HTR-8/SVneo (cell line): ENCODE results near the gene DGCR2.
"Not testable (repeated sequence)": the region's sequence is repeated elsewhere in the genome, so short reads cannot be mapped to it uniquely, and the experiment has no call there.

ENCODE experiments used
- DNase-seq: peaks from one replicate; pipeline ENCODE4 v3.0.0; 2011; ENCODE audit warnings: low spot score, mixed read lengths; ENCODE audit not compliant: insufficient read length
- FAIRE-seq: peaks from 2 replicates; lab custom pipeline; 2011; peaks lifted over from hg19 to GRCh38; lab: Jason Lieb, UNC

Gene DGCR2

GRCh38 chr22:18994701-18995326 is 127.4 kb downstream of the DGCR2 start:
- DNase-seq (no peak), FAIRE-seq (no peak)

GRCh38 chr22:18994056-18994455 is 128.2 kb downstream of the DGCR2 start:
- FAIRE-seq (no peak), DNase-seq (no peak)

- FAIRE-seq: no peak
Measured at GRCh38 chr22:18992543-18993198, 129.5 kb downstream of the DGCR2 start.

GRCh38 chr22:18991821-18992442 is 130.3 kb downstream of the DGCR2 start:
- FAIRE-seq: no peak
- no peak for DNase-seq

More at GRCh38 chr22:18992543-18993198, 129.5 kb downstream of the DGCR2 start:
- no peak for DNase-seq

GRCh38 chr22:18991138-18991432 is 131.1 kb downstream of the DGCR2 start:
- DNase-seq (no peak), FAIRE-seq (no peak)

- DNase-seq (no peak), FAIRE-seq (no peak)
Measured at GRCh38 chr22:18990355-18991137, 131.7 kb downstream of the DGCR2 start.

- DNase-seq (no peak), FAIRE-seq (no peak)
Measured at GRCh38 chr22:18988958-18989357, 133.3 kb downstream of the DGCR2 start.

GRCh38 chr22:18987765-18988164 is 134.4 kb downstream of the DGCR2 start:
- DNase-seq: no peak
- no peak for FAIRE-seq

GRCh38 chr22:18987114-18987513 is 135.1 kb downstream of the DGCR2 start:
- FAIRE-seq: not testable (repeated sequence)

More at GRCh38 chr22:18987114-18987513, 135.1 kb downstream of the DGCR2 start:
- not testable (repeated sequence) for DNase-seq
